ENCODE results near the gene TTLL11. TPM values are rescaled to one million over a fixed set of nuclear protein-coding genes. Genes with fewer than 3 reads are reported as not detected.

The TTLL11 gene
- total RNA-seq, 3 donors from 2014 or later, result 6.0 to 22.2 (median 6.4) TPM

- DNase-seq, result no peak
Measured at GRCh38 chr9:121989010-121989409, 104.1 kb downstream of the TTLL11 start.

DNA sequence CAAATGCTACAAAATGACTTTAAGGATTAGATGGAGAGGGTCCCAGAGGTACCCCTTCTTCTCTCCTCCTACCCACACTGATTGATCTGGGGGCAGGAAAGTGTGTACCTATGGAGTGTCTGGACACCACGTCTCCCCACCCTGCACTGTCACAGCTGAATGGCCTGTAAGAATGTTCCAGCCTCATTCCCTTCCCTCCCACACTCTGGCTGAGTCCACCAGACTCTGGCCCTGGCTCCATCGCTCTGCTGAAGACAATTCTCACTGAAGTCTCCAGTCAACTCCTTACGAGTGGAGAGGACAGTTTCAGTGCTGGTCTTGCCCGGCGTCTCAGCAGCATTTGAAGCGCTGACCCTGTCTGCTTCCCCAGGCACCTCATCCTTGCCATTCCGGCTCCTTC lies 105.8 kb downstream of the TTLL11 start:
- TF ChIP-seq, protein P1, sequence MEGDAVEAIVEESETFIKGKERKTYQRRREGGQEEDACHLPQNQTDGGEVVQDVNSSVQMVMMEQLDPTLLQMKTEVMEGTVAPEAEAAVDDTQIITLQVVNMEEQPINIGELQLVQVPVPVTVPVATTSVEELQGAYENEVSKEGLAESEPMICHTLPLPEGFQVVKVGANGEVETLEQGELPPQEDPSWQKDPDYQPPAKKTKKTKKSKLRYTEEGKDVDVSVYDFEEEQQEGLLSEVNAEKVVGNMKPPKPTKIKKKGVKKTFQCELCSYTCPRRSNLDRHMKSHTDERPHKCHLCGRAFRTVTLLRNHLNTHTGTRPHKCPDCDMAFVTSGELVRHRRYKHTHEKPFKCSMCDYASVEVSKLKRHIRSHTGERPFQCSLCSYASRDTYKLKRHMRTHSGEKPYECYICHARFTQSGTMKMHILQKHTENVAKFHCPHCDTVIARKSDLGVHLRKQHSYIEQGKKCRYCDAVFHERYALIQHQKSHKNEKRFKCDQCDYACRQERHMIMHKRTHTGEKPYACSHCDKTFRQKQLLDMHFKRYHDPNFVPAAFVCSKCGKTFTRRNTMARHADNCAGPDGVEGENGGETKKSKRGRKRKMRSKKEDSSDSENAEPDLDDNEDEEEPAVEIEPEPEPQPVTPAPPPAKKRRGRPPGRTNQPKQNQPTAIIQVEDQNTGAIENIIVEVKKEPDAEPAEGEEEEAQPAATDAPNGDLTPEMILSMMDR (IDR thresholded peaks at IDR 0.05), result no peak
- Histone ChIP-seq H3K36me3 (ENCODE audit: low read depth) (no peaks in the 10 kb centered on the region), H3K4me1 (ENCODE audit: low read depth) (no peaks in the 10 kb centered on the region), H3K9me3 (no peaks in the 10 kb centered on the region), H3K4me3 (no peak overlapping the region)
- intact Hi-C loops (cut with DNase I, micrococcal nuclease), result no loop called here
- DNase-seq (no peak), ATAC-seq (no peak)

More at GRCh38 chr9:121989010-121989409, 104.1 kb downstream of the TTLL11 start:
- no peaks in the 10 kb centered on the region for H3K36me3 ChIP-seq (ENCODE audit: low read depth)
- intact Hi-C loops (cut with DNase I, micrococcal nuclease), result no loop called here
- TF ChIP-seq, protein P1 (IDR thresholded peaks at IDR 0.05), result no peak
- no peaks in the 10 kb centered on the region for H3K9me3 ChIP-seq
- ATAC-seq, result no peak
- H3K4me1 ChIP-seq (ENCODE audit: low read depth), result no peaks in the 10 kb centered on the region
- no peak overlapping the region for H3K4me3 ChIP-seq

GRCh38 chr9:121985792-121986494 lies 107.2 kb downstream of the TTLL11 start:
- ATAC-seq, result peak; percentile 14
- TF ChIP-seq, protein P1 (IDR thresholded peaks at IDR 0.05), result no peak
- peak in 1 of 3 donors; percentile 54 for DNase-seq
- intact Hi-C loops (cut with DNase I, micrococcal nuclease), result no loop called here
- no peaks in the 10 kb centered on the region for H3K9me3 ChIP-seq
- H3K4me3 ChIP-seq, result no peak overlapping the region
- no peaks in the 10 kb centered on the region for H3K4me1 ChIP-seq (ENCODE audit: low read depth)
- H3K36me3 ChIP-seq (ENCODE audit: low read depth), result no peaks in the 10 kb centered on the region

- intact Hi-C loops (cut with DNase I, micrococcal nuclease), result no loop called here
- H3K4me3 ChIP-seq, result no peak overlapping the region
- H3K9me3 ChIP-seq, result no peaks in the 10 kb centered on the region
- ATAC-seq (no peak), DNase-seq (no peak)
- TF ChIP-seq, protein P1 (IDR thresholded peaks at IDR 0.05), result no peak
- H3K36me3 ChIP-seq (ENCODE audit: low read depth), result no peaks in the 10 kb centered on the region
- H3K4me1 ChIP-seq (ENCODE audit: low read depth), result no peaks in the 10 kb centered on the region
Measured at GRCh38 chr9:121984726-121985402, 108.2 kb downstream of the TTLL11 start.

- no peak for ATAC-seq
- H3K4me1 ChIP-seq (ENCODE audit: low read depth), result no peaks in the 10 kb centered on the region
- no peaks in the 10 kb centered on the region for H3K9me3 ChIP-seq
- TF ChIP-seq, protein P1 (IDR thresholded peaks at IDR 0.05), result no peak
- intact Hi-C loops (cut with DNase I, micrococcal nuclease), result no loop called here
- H3K36me3 ChIP-seq (ENCODE audit: low read depth), result no peaks in the 10 kb centered on the region
- DNase-seq, result no peak
- no peak overlapping the region for H3K4me3 ChIP-seq
Measured at GRCh38 chr9:121983736-121984135, 109.4 kb downstream of the TTLL11 start.

Measured in mucosa of descending colon (tissue), 3 donors.